Lower leg skin (tissue), 3 donors: ENCODE measurements around the gene SOX6.

ENCODE experiments used
- POLR2A ChIP-seq, 2 donors: fragments of 450-650 bp; IDR thresholded peaks; one replicate each; pipeline ENCODE4 v1.6.1; 2016 to 2017; ENCODE audit warnings: antibody characterized with exemption in 2 of 2, mild to moderate bottlenecking in 1 of 2, moderate library complexity in 1 of 2
- TF ChIP-seq, protein P1 (sequence below), 3 donors: fragments of 450-650 bp; IDR thresholded peaks; one replicate each; pipeline ENCODE4 v1.5.1; 2016; ENCODE audit warnings: antibody characterized with exemption in 3 of 3, mild to moderate bottlenecking in 3 of 3, moderate library complexity in 2 of 3

DNA sequence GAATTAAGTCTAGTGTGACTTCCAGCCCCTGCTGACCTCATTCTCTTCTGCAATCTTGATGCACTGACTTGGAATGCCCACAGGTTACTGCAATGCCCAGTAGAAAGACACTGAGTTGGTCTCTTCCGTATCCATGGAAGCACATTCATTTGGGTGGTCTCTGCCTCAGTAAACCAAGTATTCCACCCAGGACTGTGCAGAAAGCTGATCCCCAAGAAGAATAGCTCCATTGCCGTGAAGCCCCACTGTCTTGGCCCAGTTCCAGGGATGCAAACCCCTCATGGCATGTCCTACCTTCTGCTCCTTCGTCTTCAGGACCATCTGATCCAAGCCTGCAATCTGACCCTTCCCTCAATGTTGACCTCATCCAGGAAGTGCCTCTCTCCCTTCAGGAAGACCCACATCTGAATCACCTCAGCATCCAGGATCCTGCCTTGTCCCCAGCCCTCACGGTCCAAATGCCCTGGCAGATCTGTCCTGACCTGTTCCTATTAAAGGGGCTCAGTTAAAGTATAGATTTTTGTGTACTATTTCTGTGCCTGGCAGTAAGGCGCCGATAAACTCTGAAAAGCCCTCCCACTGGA lies 425.8 kb downstream of the SOX6 start:
- TF ChIP-seq, protein P1, sequence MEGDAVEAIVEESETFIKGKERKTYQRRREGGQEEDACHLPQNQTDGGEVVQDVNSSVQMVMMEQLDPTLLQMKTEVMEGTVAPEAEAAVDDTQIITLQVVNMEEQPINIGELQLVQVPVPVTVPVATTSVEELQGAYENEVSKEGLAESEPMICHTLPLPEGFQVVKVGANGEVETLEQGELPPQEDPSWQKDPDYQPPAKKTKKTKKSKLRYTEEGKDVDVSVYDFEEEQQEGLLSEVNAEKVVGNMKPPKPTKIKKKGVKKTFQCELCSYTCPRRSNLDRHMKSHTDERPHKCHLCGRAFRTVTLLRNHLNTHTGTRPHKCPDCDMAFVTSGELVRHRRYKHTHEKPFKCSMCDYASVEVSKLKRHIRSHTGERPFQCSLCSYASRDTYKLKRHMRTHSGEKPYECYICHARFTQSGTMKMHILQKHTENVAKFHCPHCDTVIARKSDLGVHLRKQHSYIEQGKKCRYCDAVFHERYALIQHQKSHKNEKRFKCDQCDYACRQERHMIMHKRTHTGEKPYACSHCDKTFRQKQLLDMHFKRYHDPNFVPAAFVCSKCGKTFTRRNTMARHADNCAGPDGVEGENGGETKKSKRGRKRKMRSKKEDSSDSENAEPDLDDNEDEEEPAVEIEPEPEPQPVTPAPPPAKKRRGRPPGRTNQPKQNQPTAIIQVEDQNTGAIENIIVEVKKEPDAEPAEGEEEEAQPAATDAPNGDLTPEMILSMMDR (IDR thresholded peaks at IDR 0.05): no peak
- TF ChIP-seq POLR2A (IDR thresholded peaks at IDR 0.05): no peak
